ENCODE measurements around the gene IFNAR1. TPM values are rescaled to one million over a fixed set of nuclear protein-coding genes. Genes with fewer than 3 reads are reported as not detected.

IFNAR1 gene
- total and polyA plus RNA-seq, 2 experiments from 2014 or later, result 14.0 to 18.7 TPM

- DNase-seq (ENCODE audit: low spot score) (no peak), ATAC-seq (no peak)
- Mint-ChIP-seq H3K4me1 (no peaks in the 10 kb centered on the region), H3K27me3 (ENCODE audit: insufficient read depth, low read depth, poor library complexity) (no peaks in the 10 kb centered on the region), H3K36me3 (ENCODE audit: low read depth) (peaks cover 24% of the 10 kb centered on the region), H3K9me3 (no peaks in the 10 kb centered on the region), H3K27ac (no peak overlapping the region), H3K4me3 (no peak overlapping the region)
- H3K27ac ChIP-seq (ENCODE audit: low read depth), result no peak overlapping the region
- H3K4me1 ChIP-seq (ENCODE audit: insufficient read depth), result no peaks in the 10 kb centered on the region
- no peak overlapping the region for H3K4me3 ChIP-seq
- no peaks in the 10 kb centered on the region for H3K79me2 ChIP-seq (replicated peaks; ENCODE audit: insufficient read depth)
- no peak overlapping the region for H3K4me2 ChIP-seq
- no peaks in the 10 kb centered on the region for H4K20me1 ChIP-seq (replicated peaks; ENCODE audit: insufficient read depth)
- no peaks in the 10 kb centered on the region for H3K27me3 ChIP-seq (ENCODE audit: insufficient read depth)
- peaks cover 3% of the 10 kb centered on the region; the same call in 1 of the 2 replicates for H3K9me2 ChIP-seq (ENCODE audit: insufficient read depth)
- H3K36me3 ChIP-seq (ENCODE audit: insufficient read depth), result no peaks in the 10 kb centered on the region; the same call in 1 of the 2 replicates
- no peak overlapping the region for H2AFZ ChIP-seq
- TF ChIP-seq EZH2 (IDR thresholded peaks at IDR 0.05; ENCODE audit: low read depth, unreplicated experiment), result no peak
- no peak for TF ChIP-seq CREB1 (CRISPR knock-in tag; IDR thresholded peaks at IDR 0.05; ENCODE audit: low read depth)
- TF ChIP-seq JUNB (IDR thresholded peaks at IDR 0.05; ENCODE audit: unreplicated experiment), result no peak
- no peak for TF ChIP-seq REST (IDR thresholded peaks at IDR 0.05; ENCODE audit: unreplicated experiment)
- no peak for TF ChIP-seq POLR2AphosphoS5 (IDR thresholded peaks at IDR 0.05; ENCODE audit: low read depth)
- TF ChIP-seq NANOG (IDR thresholded peaks at IDR 0.05; ENCODE audit: borderline replicate concordance), result no peak
- no peak for TF ChIP-seq EZH2phosphoT487 (IDR thresholded peaks at IDR 0.05; ENCODE audit: unreplicated experiment)
- no peak for TF ChIP-seq ZNF331 (CRISPR knock-in tag; IDR thresholded peaks at IDR 0.05; ENCODE audit: low read depth)
- H3F3A ChIP-seq (replicated peaks; ENCODE audit: low read depth), result no peaks in the 10 kb centered on the region
Measured at GRCh38 chr21:33350676-33351075, 25.9 kb downstream of the IFNAR1 start.

GRCh38 chr21:33355355-33355754 lies 30.6 kb downstream of the IFNAR1 start:
- H3K27me3 Mint-ChIP-seq (ENCODE audit: insufficient read depth, low read depth, poor library complexity), result no peaks in the 10 kb centered on the region
- TF ChIP-seq ZNF331 (CRISPR knock-in tag; IDR thresholded peaks at IDR 0.05; ENCODE audit: low read depth) (no peak), EZH2phosphoT487 (IDR thresholded peaks at IDR 0.05; ENCODE audit: unreplicated experiment) (no peak), JUNB (IDR thresholded peaks at IDR 0.05; ENCODE audit: unreplicated experiment) (no peak), ZNF462 (CRISPR knock-in tag; IDR thresholded peaks at IDR 0.05) (no peak), STAT1 (IDR thresholded peaks at IDR 0.05; ENCODE audit: unreplicated experiment) (no peak), EZH2 (IDR thresholded peaks at IDR 0.05; ENCODE audit: low read depth, unreplicated experiment) (no peak), CREB1 (CRISPR knock-in tag; IDR thresholded peaks at IDR 0.05; ENCODE audit: low read depth) (no peak), POLR2AphosphoS5 (IDR thresholded peaks at IDR 0.05; ENCODE audit: low read depth) (no peak)

More at GRCh38 chr21:33355355-33355754, 30.6 kb downstream of the IFNAR1 start:
- Histone ChIP-seq H3K4me1 (ENCODE audit: insufficient read depth) (no peaks in the 10 kb centered on the region), H2AFZ (no peak overlapping the region), H3K36me3 (ENCODE audit: insufficient read depth) (no peaks in the 10 kb centered on the region; the same call in 1 of the 2 replicates), H3K27ac (ENCODE audit: low read depth) (no peak overlapping the region), H3K4me2 (no peak overlapping the region), H3K9me2 (ENCODE audit: insufficient read depth) (no peaks in the 10 kb centered on the region), H4K20me1 (replicated peaks; ENCODE audit: insufficient read depth) (no peaks in the 10 kb centered on the region), H3K27me3 (ENCODE audit: insufficient read depth) (no peaks in the 10 kb centered on the region), H3K79me2 (replicated peaks; ENCODE audit: insufficient read depth) (no peaks in the 10 kb centered on the region), H3K4me3 (no peak overlapping the region), H3F3A (replicated peaks; ENCODE audit: low read depth) (no peaks in the 10 kb centered on the region)
- no peak overlapping the region for H3K27ac Mint-ChIP-seq
- no peak overlapping the region for H3K4me3 Mint-ChIP-seq
- H3K9me3 Mint-ChIP-seq, result no peaks in the 10 kb centered on the region
- ATAC-seq (no peak), DNase-seq (ENCODE audit: low spot score) (no peak)
- H3K36me3 Mint-ChIP-seq (ENCODE audit: low read depth), result peaks cover 17% of the 10 kb centered on the region
- H3K4me1 Mint-ChIP-seq, result no peaks in the 10 kb centered on the region
